Fibroblast of the aortic adventitia (primary cell): Measurements from ENCODE around the gene ROPN1L. TPM values are rescaled to one million over a fixed set of nuclear protein-coding genes. Genes with fewer than 3 reads are reported as not detected.

Experiments used
- DNase-seq: peaks from one replicate; pipeline ENCODE4 v3.0.0-alpha.2; 2010; ENCODE audit warnings: low read depth
- H3K4me3 ChIP-seq: 2 replicates; pipeline ENCODE4 v1.5.1; 2011; ENCODE audit warnings: low read depth, mild to moderate bottlenecking, control low read depth, low read length, moderate library complexity
- total RNA-seq: library from RNA; depleted of rRNA; stranded (reverse); fragments of >200 nt; gene quantifications from 2 replicates; pipeline ENCODE4 v1.2.3, GENCODE V29; 2012; ENCODE audit warnings: low replicate concordance
- TF ChIP-seq, protein P1 (sequence below): IDR thresholded peaks from 2 replicates; pipeline ENCODE4 v1.5.1; 2011; ENCODE audit warnings: mild to moderate bottlenecking, low read length, control low read depth, inconsistent platforms; ENCODE audit not compliant: insufficient read depth

Gene ROPN1L
- total RNA-seq, 1 donor: 0.63 TPM

DNA sequence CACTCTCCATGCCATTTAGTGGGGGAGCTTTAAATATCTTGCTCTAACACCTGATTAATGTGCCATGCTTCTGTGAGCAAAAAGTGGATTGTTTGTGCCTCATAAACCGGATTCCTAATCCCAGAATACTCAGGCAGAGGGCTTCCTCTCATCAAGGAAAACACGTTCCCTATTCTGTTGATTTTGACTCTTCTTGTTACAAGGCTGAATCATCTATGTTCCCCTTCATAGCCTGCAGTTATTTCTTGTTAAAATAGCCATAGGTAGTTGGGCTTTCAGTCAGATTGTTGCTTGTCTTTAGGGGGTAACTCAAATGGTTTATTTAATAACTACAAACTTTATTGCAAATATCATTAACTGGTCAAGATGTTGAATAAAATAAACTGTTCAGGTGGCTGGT lies 26.6 kb downstream of the ROPN1L start:
- DNase-seq: no peak
- TF ChIP-seq, protein P1, sequence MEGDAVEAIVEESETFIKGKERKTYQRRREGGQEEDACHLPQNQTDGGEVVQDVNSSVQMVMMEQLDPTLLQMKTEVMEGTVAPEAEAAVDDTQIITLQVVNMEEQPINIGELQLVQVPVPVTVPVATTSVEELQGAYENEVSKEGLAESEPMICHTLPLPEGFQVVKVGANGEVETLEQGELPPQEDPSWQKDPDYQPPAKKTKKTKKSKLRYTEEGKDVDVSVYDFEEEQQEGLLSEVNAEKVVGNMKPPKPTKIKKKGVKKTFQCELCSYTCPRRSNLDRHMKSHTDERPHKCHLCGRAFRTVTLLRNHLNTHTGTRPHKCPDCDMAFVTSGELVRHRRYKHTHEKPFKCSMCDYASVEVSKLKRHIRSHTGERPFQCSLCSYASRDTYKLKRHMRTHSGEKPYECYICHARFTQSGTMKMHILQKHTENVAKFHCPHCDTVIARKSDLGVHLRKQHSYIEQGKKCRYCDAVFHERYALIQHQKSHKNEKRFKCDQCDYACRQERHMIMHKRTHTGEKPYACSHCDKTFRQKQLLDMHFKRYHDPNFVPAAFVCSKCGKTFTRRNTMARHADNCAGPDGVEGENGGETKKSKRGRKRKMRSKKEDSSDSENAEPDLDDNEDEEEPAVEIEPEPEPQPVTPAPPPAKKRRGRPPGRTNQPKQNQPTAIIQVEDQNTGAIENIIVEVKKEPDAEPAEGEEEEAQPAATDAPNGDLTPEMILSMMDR: no peak
- H3K4me3 ChIP-seq: no peak overlapping the region

DNA sequence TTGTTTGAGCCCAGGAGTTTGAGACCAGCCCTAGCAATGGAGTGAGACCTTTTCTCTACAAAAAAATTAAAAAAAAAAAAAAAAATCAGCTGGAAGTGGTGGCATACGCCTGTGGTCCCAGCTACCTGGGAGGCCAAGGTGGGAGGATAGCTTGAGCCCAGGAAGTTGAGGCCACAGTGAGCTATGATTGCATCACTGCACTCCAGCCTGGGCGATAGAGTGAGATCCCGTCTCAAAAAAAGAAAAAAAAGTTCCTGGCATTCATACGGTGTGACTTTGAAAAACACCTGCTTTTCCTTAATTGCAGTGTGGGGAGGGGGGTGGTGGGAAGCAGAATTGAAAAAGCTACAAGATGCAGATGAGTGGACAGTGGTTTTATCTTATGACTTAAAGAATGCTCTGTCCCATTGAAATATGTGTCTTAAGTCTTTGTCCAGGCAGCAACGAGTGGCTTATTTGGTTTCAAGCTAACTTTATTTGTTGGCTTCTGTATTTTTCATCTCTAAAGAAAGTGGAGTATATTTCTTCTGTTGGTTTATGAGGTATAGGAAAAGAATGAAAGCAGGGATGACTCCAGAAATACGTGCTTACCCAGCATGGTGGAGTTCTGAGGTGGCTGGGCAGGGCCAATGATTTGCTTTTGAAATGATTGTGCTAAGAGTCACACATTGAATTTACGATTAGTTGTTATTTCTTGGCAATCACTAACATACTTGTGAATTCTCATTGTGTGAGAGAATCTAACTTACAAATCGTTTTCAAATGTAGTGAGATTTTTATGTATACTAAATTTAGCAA lies 27.8 kb downstream of the ROPN1L start:
- DNase-seq: peak; percentile 74
- H3K4me3 ChIP-seq: no peak overlapping the region
- TF ChIP-seq, protein P1: no peak

DNA sequence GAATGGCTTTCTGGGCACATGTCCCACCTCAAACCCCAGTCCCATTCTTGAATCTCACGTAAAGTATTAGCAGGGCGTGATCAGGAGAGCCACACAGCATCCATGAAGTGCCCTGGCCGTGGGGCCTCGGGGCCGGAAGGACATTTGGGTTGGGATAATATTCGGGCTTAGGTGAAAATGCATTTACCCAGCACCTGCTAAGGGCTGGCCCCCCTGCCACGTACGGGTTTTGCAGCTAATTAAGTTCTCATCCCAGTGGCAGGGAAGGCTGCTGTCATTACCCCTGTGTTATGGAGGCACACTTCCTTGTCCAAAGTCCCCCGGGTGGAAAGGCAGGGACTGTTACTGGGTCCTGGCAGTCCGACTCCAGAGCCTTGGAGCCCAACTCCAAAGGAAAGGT lies 29.0 kb downstream of the ROPN1L start:
- TF ChIP-seq, protein P1: no peak
- no peak for DNase-seq

DNA sequence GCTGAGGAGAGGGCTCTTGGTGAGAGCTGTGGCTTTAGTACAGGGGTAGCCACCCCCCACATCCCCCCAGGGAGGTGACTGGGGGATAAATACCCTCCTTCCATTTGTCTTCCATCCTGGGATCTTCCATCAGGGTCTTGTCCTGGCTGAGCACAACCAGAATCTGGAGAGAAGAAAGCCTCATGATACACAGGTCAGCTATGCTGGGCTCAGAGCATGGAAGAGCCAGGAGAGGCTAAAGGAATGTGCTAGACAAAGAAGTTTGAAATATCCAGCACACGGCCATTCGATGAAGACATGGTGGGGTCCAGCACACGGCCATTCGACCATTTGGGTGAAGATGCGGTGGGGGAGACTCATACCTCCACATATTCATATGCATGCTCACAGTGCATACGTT lies 30.0 kb downstream of the ROPN1L start:
- TF ChIP-seq, protein P1: no peak
- H3K4me3 ChIP-seq: no peak overlapping the region
- peak; percentile 30 for DNase-seq

More for the DNA sequence above, 29.0 kb downstream of the ROPN1L start:
- no peak overlapping the region for H3K4me3 ChIP-seq

DNA sequence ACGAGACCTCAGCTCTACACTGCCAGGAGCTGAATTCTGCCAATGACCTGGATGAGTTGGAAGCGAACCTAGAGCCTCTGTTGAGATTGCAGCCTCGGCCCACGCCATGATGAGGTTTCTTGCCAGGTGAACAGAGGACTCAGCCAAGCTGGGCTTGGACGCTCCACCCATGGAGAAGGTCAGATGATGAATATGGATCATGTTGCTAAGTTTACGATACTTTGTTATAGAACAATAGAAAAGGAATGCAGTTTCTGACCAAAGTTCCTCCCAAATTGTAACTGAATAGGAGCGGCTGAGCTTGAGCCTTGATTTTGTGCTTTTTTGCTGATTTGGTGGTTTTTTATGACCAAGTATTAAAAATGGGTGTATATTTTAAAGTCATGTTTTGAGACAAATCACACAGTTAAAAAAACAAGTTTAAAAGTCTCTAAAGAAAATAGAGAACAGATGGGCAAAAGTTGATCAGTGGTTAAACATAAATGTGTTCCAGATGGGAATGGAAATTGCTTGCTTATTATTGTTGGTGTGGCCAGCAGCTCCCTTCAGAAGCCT lies 32.9 kb downstream of the ROPN1L start:
- DNase-seq: peak; percentile 94
- TF ChIP-seq, protein P1: no peak
- no peak overlapping the region for H3K4me3 ChIP-seq

DNA sequence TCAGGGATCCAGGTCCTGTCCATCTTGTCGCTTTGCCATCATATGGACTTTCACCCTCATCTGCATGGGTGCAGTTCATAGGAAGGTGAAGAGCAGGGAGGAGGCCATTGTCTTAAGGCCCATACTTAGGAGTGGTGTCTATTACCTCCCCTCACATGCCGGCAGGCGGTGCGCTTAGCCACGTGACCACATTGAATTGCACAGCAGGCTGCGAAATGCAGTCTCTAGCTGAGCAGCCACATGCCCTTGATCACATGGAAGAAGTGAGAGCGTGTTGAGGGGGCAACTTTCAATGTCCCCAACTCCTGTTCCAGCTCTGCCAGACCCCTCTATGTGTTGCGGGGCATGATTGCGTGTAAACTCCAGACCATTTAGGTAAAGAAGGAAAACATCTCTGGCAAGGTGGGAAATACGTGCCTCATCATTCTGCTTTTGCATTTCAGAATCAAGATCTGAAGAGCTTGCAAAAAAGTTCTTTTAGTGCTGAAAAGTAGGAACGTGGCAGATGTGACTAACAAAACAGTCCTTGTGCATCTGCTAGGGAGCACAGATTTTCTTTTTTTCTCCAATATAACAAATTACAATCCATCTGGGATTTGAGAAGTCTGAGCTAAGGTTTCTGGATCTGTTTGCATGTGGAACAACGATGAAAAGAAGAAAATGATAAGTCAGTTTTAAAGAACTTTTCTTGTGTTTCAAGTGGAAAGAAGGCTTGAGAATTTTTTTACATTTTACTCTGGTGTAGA lies 34.4 kb downstream of the ROPN1L start:
- TF ChIP-seq, protein P1: no peak
- H3K4me3 ChIP-seq: no peak overlapping the region
- no peak for DNase-seq
